Middle frontal gyrus (tissue), 1 donor: ENCODE data around the gene EDA.

Experiments used
- DNase-seq: peaks from one replicate; pipeline ENCODE4 v3.0.0-alpha.2; 2015; ENCODE audit warnings: low spot score; ENCODE audit errors: extremely low spot score

EDA gene

GRCh38 chrX:70026112-70026850 lies 410.4 kb downstream of the EDA start:
- DNase-seq = no peak

- no peak for DNase-seq
These were observed 410.9 kb downstream of the EDA start for GRCh38 chrX:70026851-70027200.

- no peak for DNase-seq
These were observed 413.9 kb downstream of the EDA start for GRCh38 chrX:70029863-70030262.

GRCh38 chrX:70030301-70030767 lies 414.4 kb downstream of the EDA start:
- no peak for DNase-seq

- no peak for DNase-seq
These were observed 416.9 kb downstream of the EDA start for GRCh38 chrX:70032792-70033191.

GRCh38 chrX:70033348-70034051 lies 417.6 kb downstream of the EDA start:
- no peak for DNase-seq

GRCh38 chrX:70034646-70035045 lies 418.7 kb downstream of the EDA start:
- DNase-seq = no peak

- no peak for DNase-seq
These were observed 422.6 kb downstream of the EDA start for GRCh38 chrX:70038515-70038914.

GRCh38 chrX:70038951-70039350 lies 423.0 kb downstream of the EDA start:
- no peak for DNase-seq

GRCh38 chrX:70039758-70040157 lies 423.8 kb downstream of the EDA start:
- DNase-seq = no peak

GRCh38 chrX:70041993-70042392 lies 426.1 kb downstream of the EDA start:
- no peak for DNase-seq

GRCh38 chrX:70042399-70043371 lies 426.8 kb downstream of the EDA start:
- no peak for DNase-seq

GRCh38 chrX:70043685-70044084 lies 427.8 kb downstream of the EDA start:
- DNase-seq = no peak

- DNase-seq = no peak
These were observed 428.8 kb downstream of the EDA start for GRCh38 chrX:70044541-70045245.

- no peak for DNase-seq
These were observed 431.1 kb downstream of the EDA start for GRCh38 chrX:70046978-70047377.

GRCh38 chrX:70049406-70049805 lies 433.5 kb downstream of the EDA start:
- no peak for DNase-seq

- no peak for DNase-seq
These were observed 434.0 kb downstream of the EDA start, which contains the start of gene AWAT2 for GRCh38 chrX:70049925-70050324. Gene AWAT2 (minus strand): TSS chrX:70049938. CDS start chrX:70049932, 6 bp downstream.

- no peak for DNase-seq
These were observed 437.1 kb downstream of the EDA start for GRCh38 chrX:70052895-70053615.

GRCh38 chrX:70054391-70054790 lies 438.5 kb downstream of the EDA start:
- DNase-seq = no peak

- no peak for DNase-seq
These were observed 446.2 kb downstream of the EDA start, which contains the start of gene OTUD6A for GRCh38 chrX:70062076-70062475. Gene OTUD6A (plus strand): TSS chrX:70062457. CDS start chrX:70062525, 68 bp downstream.
